ENCODE data around the gene HOMER2. TPM values are rescaled to one million over a fixed set of nuclear protein-coding genes. Genes with fewer than 3 reads are reported as not detected.
A peak's percentile ranks its signal among the peaks of the same experiment; 100 is the strongest.

The HOMER2 gene
- polyA plus RNA-seq, 3 donors: 0.92 to 2.4 (median 1.6) TPM

GRCh38 chr15:82951472-82952157, 905 bp downstream of the HOMER2 start:
- peak overlapping the region; percentile 81 for H3K4me2 ChIP-seq (replicated peaks; ENCODE audit: extremely low read depth, low read length, poor library complexity, severe bottlenecking)
- intact Hi-C loops (cut with micrococcal nuclease): no loop called here
- H4K20me1 ChIP-seq (ENCODE audit: insufficient read depth, low read length): no peaks in the 10 kb centered on the region
- H3K27ac ChIP-seq (ENCODE audit: low read depth in 1 of 2, low read length in 2 of 2): no peak overlapping the region
- Mint-ChIP-seq H3K4me1 (peaks cover 3% of the 10 kb centered on the region), H3K27ac (peak overlapping the region in 1 of 7 donors; percentile 37), H3K9me3 (peaks cover 0 to 10% (median 2%) of the 10 kb centered on the region in 7 donors), H3K36me3 (no peaks in the 10 kb centered on the region), H3K27me3 (ENCODE audit: low read depth in 3 of 3) (peaks cover 7 to 17% (median 12%) of the 10 kb centered on the region in 3 donors), H3K4me3 (peak overlapping the region; percentile 72 to 83)
- no peaks in the 10 kb centered on the region for H3K79me2 ChIP-seq (ENCODE audit: insufficient read depth, low read length)
- DNase-seq: peak in 2 of 3 donors; percentile 28 to 57
- H3K4me3 ChIP-seq (replicated peaks in 1 of 3; ENCODE audit: low read depth in 2 of 3, low read length in 3 of 3): peak overlapping the region in 2 of 3 experiments; percentile 35 to 69
- 37% methylated on average over 9 of the region's 13 CpGs for WGBS (ENCODE audit: insufficient coverage)
- no peaks in the 10 kb centered on the region for H3K36me3 ChIP-seq (replicated peaks in 1 of 2; ENCODE audit: control insufficient read depth in 1 of 2, insufficient read depth in 2 of 2, low read length in 2 of 2)
- peak overlapping the region; percentile 65 for H2AFZ ChIP-seq (ENCODE audit: insufficient read depth, low read depth, low read length, poor library complexity, severe bottlenecking)
- peaks cover 14% of the 10 kb centered on the region in 2 donors for H3K4me1 ChIP-seq (ENCODE audit: control insufficient read depth in 1 of 2, insufficient read depth in 2 of 2, low read length in 2 of 2)
- peak overlapping the region; percentile 36 for H3K9ac ChIP-seq (ENCODE audit: insufficient read depth, low read length, poor library complexity, severe bottlenecking)
- H3K27me3 ChIP-seq (ENCODE audit: control insufficient read depth in 2 of 2, insufficient read depth in 2 of 2, low read length in 2 of 2): peaks cover 17 to 24% of the 10 kb centered on the region in 2 donors
- TF ChIP-seq, protein P1, sequence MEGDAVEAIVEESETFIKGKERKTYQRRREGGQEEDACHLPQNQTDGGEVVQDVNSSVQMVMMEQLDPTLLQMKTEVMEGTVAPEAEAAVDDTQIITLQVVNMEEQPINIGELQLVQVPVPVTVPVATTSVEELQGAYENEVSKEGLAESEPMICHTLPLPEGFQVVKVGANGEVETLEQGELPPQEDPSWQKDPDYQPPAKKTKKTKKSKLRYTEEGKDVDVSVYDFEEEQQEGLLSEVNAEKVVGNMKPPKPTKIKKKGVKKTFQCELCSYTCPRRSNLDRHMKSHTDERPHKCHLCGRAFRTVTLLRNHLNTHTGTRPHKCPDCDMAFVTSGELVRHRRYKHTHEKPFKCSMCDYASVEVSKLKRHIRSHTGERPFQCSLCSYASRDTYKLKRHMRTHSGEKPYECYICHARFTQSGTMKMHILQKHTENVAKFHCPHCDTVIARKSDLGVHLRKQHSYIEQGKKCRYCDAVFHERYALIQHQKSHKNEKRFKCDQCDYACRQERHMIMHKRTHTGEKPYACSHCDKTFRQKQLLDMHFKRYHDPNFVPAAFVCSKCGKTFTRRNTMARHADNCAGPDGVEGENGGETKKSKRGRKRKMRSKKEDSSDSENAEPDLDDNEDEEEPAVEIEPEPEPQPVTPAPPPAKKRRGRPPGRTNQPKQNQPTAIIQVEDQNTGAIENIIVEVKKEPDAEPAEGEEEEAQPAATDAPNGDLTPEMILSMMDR (IDR thresholded peaks at IDR 0.05): no peak
- H3K9me3 ChIP-seq (replicated peaks in 1 of 2; ENCODE audit: control insufficient read depth in 1 of 2, insufficient read depth in 1 of 2, low read length in 2 of 2): no peaks in the 10 kb centered on the region

DNA sequence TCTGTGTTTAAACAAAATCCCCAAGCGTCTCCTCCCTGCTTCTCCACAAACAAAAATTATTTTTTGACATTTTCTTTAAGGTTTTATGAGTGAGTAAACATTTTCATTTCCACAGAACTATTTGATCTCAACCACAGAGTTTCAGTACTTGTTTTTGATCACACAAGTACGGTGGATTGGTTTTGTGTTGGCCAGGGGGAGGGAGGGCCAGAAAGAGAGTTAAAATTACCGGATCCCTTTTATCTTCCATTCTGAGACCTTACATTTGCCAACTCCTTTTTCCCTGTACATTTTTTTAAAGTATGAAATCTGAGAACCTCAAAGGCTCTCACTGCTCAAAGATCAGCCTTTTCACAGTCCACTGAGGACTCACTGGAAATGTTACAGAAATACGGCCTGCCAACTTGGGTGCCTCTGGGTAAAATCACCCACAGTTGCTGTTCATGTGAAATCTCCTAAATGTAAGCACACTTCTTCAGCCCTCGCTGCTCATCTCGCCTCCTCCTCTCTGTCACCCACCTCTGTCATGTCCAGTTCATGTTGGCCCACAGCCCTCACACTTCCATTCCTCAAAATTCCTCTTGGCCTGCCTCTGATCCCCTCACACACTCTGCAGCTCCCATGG, 1.7 kb downstream of the HOMER2 start:
- H3K4me3 ChIP-seq (replicated peaks in 1 of 3; ENCODE audit: low read depth in 2 of 3, low read length in 3 of 3): no peak overlapping the region
- H3K27ac ChIP-seq (ENCODE audit: low read depth in 1 of 2, low read length in 2 of 2): no peak overlapping the region
- TF ChIP-seq, protein P1 (IDR thresholded peaks at IDR 0.05): no peak
- no peaks in the 10 kb centered on the region for H4K20me1 ChIP-seq (ENCODE audit: insufficient read depth, low read length)
- peaks cover 10 to 12% (median 11%) of the 10 kb centered on the region in 3 donors for H3K27me3 Mint-ChIP-seq (ENCODE audit: low read depth in 3 of 3)
- peaks cover 6% of the 10 kb centered on the region for H3K4me1 Mint-ChIP-seq
- H3K9me3 ChIP-seq (replicated peaks in 1 of 2; ENCODE audit: control insufficient read depth in 1 of 2, insufficient read depth in 1 of 2, low read length in 2 of 2): no peaks in the 10 kb centered on the region
- H3K27me3 ChIP-seq (ENCODE audit: control insufficient read depth in 2 of 2, insufficient read depth in 2 of 2, low read length in 2 of 2): peaks cover 17 to 24% of the 10 kb centered on the region in 2 donors
- H3K36me3 ChIP-seq (replicated peaks in 1 of 2; ENCODE audit: control insufficient read depth in 1 of 2, insufficient read depth in 2 of 2, low read length in 2 of 2): no peaks in the 10 kb centered on the region
- H3K9ac ChIP-seq (ENCODE audit: insufficient read depth, low read length, poor library complexity, severe bottlenecking): no peak overlapping the region
- no peak overlapping the region for H3K4me3 Mint-ChIP-seq
- 79% methylated on average over 3 of the region's 6 CpGs for WGBS (ENCODE audit: insufficient coverage)
- no peak overlapping the region for H3K4me2 ChIP-seq (replicated peaks; ENCODE audit: extremely low read depth, low read length, poor library complexity, severe bottlenecking)
- H3K9me3 Mint-ChIP-seq: peaks cover 0 to 10% (median 2%) of the 10 kb centered on the region in 7 donors
- H3K79me2 ChIP-seq (ENCODE audit: insufficient read depth, low read length): no peaks in the 10 kb centered on the region
- DNase-seq: no peak
- H3K27ac Mint-ChIP-seq: no peak overlapping the region
- no peak overlapping the region for H2AFZ ChIP-seq (ENCODE audit: insufficient read depth, low read depth, low read length, poor library complexity, severe bottlenecking)
- intact Hi-C loops (cut with micrococcal nuclease): no loop called here
- H3K4me1 ChIP-seq (ENCODE audit: control insufficient read depth in 1 of 2, insufficient read depth in 2 of 2, low read length in 2 of 2): peaks cover 14 to 15% of the 10 kb centered on the region in 2 donors
- H3K36me3 Mint-ChIP-seq: no peaks in the 10 kb centered on the region

All from CD14-positive monocyte (primary cell).